K562 (cell line): ENCODE data around the gene KRT25. TPM values are rescaled to one million over a fixed set of nuclear protein-coding genes. Genes with fewer than 3 reads are reported as not detected.

Source experiments
- ATAC-seq: fragments of 200-7000 bp; cut with Tn5 transposase; 3 replicates; pipeline ENCODE4 v1.9.1; 2020; ENCODE audit warnings: moderate library complexity
- BruUV-seq: library from RNA; stranded (reverse); fragments of 400-500 nt; replicated peaks from 2 replicates; lab custom pipeline; 2021; lab: Mats Ljungman, UMichigan
- CTCF ChIA-PET: fragments of 300-600 bp; formaldehyde crosslinking; extraction: SDS; loops from one replicate; lab custom pipeline; 2021; ENCODE audit warnings: low intra/inter-chr PET ratio; lab: Yijun Ruan, JAX
- POLR2A ChIA-PET: fragments of 300-600, 350-650 bp; sonication (Branson Sonifier 250); formaldehyde crosslinking; extraction: SDS; loops from one replicate; lab custom pipeline; 2021; ENCODE audit warnings: antibody characterized with exemption, inconsistent platforms; lab: Yijun Ruan, JAX
- DNase-seq, 4 experiments: peaks; one replicate each; pipeline versions ENCODE4 v3.0.0 to v3.0.0-alpha.2; 2011 to 2018; ENCODE audit warnings: low spot score in 3 of 4, mixed read lengths in 3 of 4; ENCODE audit errors: extremely low read depth in 1 of 4
- FAIRE-seq: peaks from 2 replicates; lab custom pipeline; 2011; peaks lifted over from hg19 to GRCh38; lab: Jason Lieb, UNC
- H2AFZ ChIP-seq: 2 replicates; pipeline ENCODE4 v1.6.0; 2011; ENCODE audit warnings: low read depth, low read length, control low read depth, inconsistent platforms
- H3K27ac ChIP-seq: fragments of 200-600 bp; 3 replicates; pipeline ENCODE4 v1.8.0; 2011; ENCODE audit warnings: low read depth, mild to moderate bottlenecking, control low read depth, inconsistent platforms, low read length, moderate library complexity, mixed read lengths; ENCODE audit errors: extremely low read depth
- H3K27me3 ChIP-seq, 2 experiments: fragments of 300-600 bp in 1 of 2; 2 replicates in 1 of 2; 3 replicates in 1 of 2; pipeline versions ENCODE4 v1.6.0 to v1.8.0; 2011; ENCODE audit warnings: inconsistent platforms in 2 of 2, low read length in 2 of 2, mild to moderate bottlenecking in 1 of 2, mixed read lengths in 1 of 2, moderate library complexity in 1 of 2; ENCODE audit not compliant: control insufficient read depth in 2 of 2, insufficient read depth in 2 of 2
- H3K36me3 ChIP-seq: fragments of 300-600 bp; 3 replicates; pipeline ENCODE4 v1.8.0; 2011; ENCODE audit warnings: mild to moderate bottlenecking, low read length, inconsistent platforms; ENCODE audit not compliant: control insufficient read depth, insufficient read depth
- H3K4me1 ChIP-seq, 2 experiments: fragments of 200-600 bp in 1 of 2; replicated peaks in 1 of 2; 2 replicates in 1 of 2; 3 replicates in 1 of 2; pipeline versions ENCODE4 v1.5.1 to v1.8.0; 2011; ENCODE audit warnings: inconsistent platforms in 2 of 2, low read length in 2 of 2, mild to moderate bottlenecking in 1 of 2, mixed read lengths in 1 of 2, moderate library complexity in 1 of 2; ENCODE audit not compliant: control insufficient read depth in 2 of 2, insufficient read depth in 2 of 2
- H3K4me2 ChIP-seq: 2 replicates; pipeline ENCODE4 v1.6.1; 2011; ENCODE audit warnings: low read length, control low read depth, inconsistent platforms, mixed read lengths; ENCODE audit not compliant: insufficient read depth
- H3K4me3 ChIP-seq: fragments of 200-600 bp; sonication (generic), shearing (Covaris generic); 2 replicates; pipeline ENCODE4 v1.5.1; 2016; ENCODE audit warnings: control low read depth, inconsistent platforms
- H3K79me2 ChIP-seq: fragments of 200-600 bp; 3 replicates; pipeline ENCODE4 v1.8.0; 2011; ENCODE audit warnings: low read length, inconsistent platforms; ENCODE audit not compliant: control insufficient read depth, insufficient read depth
- H3K9ac ChIP-seq, 2 experiments: 2 replicates each; pipeline versions ENCODE4 v1.6.0 to v1.6.1; 2011; ENCODE audit warnings: low read depth in 2 of 2, low read length in 2 of 2, control low read depth in 1 of 2, inconsistent platforms in 1 of 2, mild to moderate bottlenecking in 1 of 2, mixed read lengths in 1 of 2; ENCODE audit not compliant: insufficient read depth in 1 of 2
- H3K9me1 ChIP-seq: one replicate; pipeline ENCODE4 v1.6.0; 2011; ENCODE audit warnings: inconsistent platforms, mild to moderate bottlenecking, low read length, moderate library complexity; ENCODE audit not compliant: control insufficient read depth, insufficient read depth
- H3K9me3 ChIP-seq: replicated peaks from 2 replicates; pipeline ENCODE4 v1.5.1; 2011; ENCODE audit warnings: low read depth, low read length, inconsistent platforms; ENCODE audit not compliant: control insufficient read depth, insufficient read depth
- H4K20me1 ChIP-seq: replicated peaks from 2 replicates; pipeline ENCODE4 v1.6.1; 2011; ENCODE audit warnings: low read length, inconsistent platforms, mixed read lengths; ENCODE audit not compliant: control insufficient read depth, insufficient read depth
- AFF4 ChIP-seq: sonication (generic); formaldehyde crosslinking; IDR thresholded peaks from 2 replicates; pipeline ENCODE4 v1.8.0; 2023; ENCODE audit warnings: mild to moderate bottlenecking, missing genetic modification reagents
- CBX8 ChIP-seq: fragments of 200-600 bp; sonication (generic); IDR thresholded peaks from 2 replicates; pipeline ENCODE4 v1.6.1; 2012; ENCODE audit warnings: borderline replicate concordance, mixed run types, low read depth, mild to moderate bottlenecking, moderate library complexity, mixed read lengths, low read length, control low read depth, inconsistent platforms; ENCODE audit not compliant: poor library complexity, severe bottlenecking; ENCODE audit errors: extremely low read depth
- HDAC1 ChIP-seq, 2 experiments: fragments of 450-650 bp; IDR thresholded peaks; 2 replicates each; pipeline ENCODE4 v1.6.1; 2016 to 2017; ENCODE audit warnings: inconsistent platforms in 1 of 2, mild to moderate bottlenecking in 1 of 2, moderate library complexity in 1 of 2
- IRF2 ChIP-seq: sonication (generic); formaldehyde crosslinking; IDR thresholded peaks from 2 replicates; pipeline ENCODE4 v1.8.1; 2022; ENCODE audit warnings: mild to moderate bottlenecking, missing genetic modification reagents
- JUND ChIP-seq, 2 experiments: IDR thresholded peaks; 2 replicates in 1 of 2; 3 replicates in 1 of 2; pipeline ENCODE4 v1.6.1; 2011; ENCODE audit warnings: borderline replicate concordance in 2 of 2, low read depth in 2 of 2, low read length in 2 of 2, improper control_type of control experiment in 1 of 2, missing biosample characterization in 1 of 2, missing genetic modification characterization in 1 of 2, missing genetic modification reagents in 1 of 2
- ZNF146 ChIP-seq: IDR thresholded peaks from one replicate; pipeline ENCODE4 v1.6.1; 2018; ENCODE audit warnings: missing compliant biosample characterization; ENCODE audit not compliant: unreplicated experiment
- WGBS: fragments of 100-300 bp; shearing (Covaris generic); methylation state at CpG from one replicate; pipeline ENCODE4 v1.1.6; 2016; ENCODE audit warnings: low coverage, mixed read lengths; ENCODE audit not compliant: insufficient coverage; ENCODE audit errors: missing lambda C conversion rate; 5-methylcytosine and 5-hydroxymethylcytosine counted together
- in situ Hi-C: fragments of 300-500 bp; cut with MboI; formaldehyde crosslinking; loops from 4 replicates; pipeline ENCODE4 v1.15.0; 2018; ENCODE audit warnings: inconsistent platforms, mixed read lengths
- intact Hi-C: fragments of 100-400 bp; cut with micrococcal nuclease; formaldehyde crosslinking; loops from 2 replicates; pipeline ENCODE4 v1.14.2; 2022
- polyA plus RNA-seq, 8 experiments: library from polyadenylated mRNA; depleted of rRNA in 4 of 8; stranded (reverse) in 5 of 8; unstranded in 3 of 8; fragments of >200 nt; fragmentation: Nextera tagmentation in 2 of 8; fragmentation: Illumina TruSeq in 1 of 8; extraction: Ambion mirVana in 2 of 8; extraction: Trizol in 1 of 8; gene quantifications; 2 replicates each; pipeline versions ENCODE4 v1.2.1 to v1.2.3, GENCODE V29; 2011 to 2014; ENCODE audit warnings: inconsistent platforms in 1 of 8, missing spikeins in 1 of 8
- total RNA-seq, 7 experiments: library from RNA; depleted of rRNA in 6 of 7; stranded (reverse); fragments of >200 nt in 6 of 7; fragmentation: Illumina TruSeq in 2 of 7; extraction: Trizol in 2 of 7; gene quantifications; 2 replicates each; pipeline versions ENCODE4 v1.2.1 to v1.2.3, GENCODE V29; 2011 to 2021; ENCODE audit warnings: low replicate concordance in 1 of 7

The KRT25 gene
- total and polyA plus RNA-seq, 9 of the 15 experiments (the other 6 are each of a cell fraction or from before 2014, with no cell fraction given): not detected

- no peak for TF ChIP-seq AFF4 (CRISPR knock-in tag)
- TF ChIP-seq CBX8: no peak
- TF ChIP-seq IRF2 (CRISPR knock-in tag): no peak
- no peak for TF ChIP-seq JUND (IDR thresholded peaks at IDR 0.05; ENCODE audit: borderline replicate concordance, low read depth, low read length)
- no peak for TF ChIP-seq JUND (tag; IDR thresholded peaks at IDR 0.05; ENCODE audit: borderline replicate concordance, low read depth, low read length)
- no peak for TF ChIP-seq ZNF146 (CRISPR knock-in tag)
- TF ChIP-seq HDAC1 (IDR thresholded peaks at IDR 0.05): no peak
Measured at GRCh38 chr17:40722241-40722640, 32.9 kb downstream of the KRT25 start (continued).

- H4K20me1 ChIP-seq: no peaks in the 10 kb centered on the region
- ATAC-seq (no peak), FAIRE-seq (no peak), DNase-seq (no peak)
- H3K27ac ChIP-seq: no peak overlapping the region
- no peaks in the 10 kb centered on the region for H3K36me3 ChIP-seq
- H3K4me1 ChIP-seq: no peaks in the 10 kb centered on the region
- H3K4me3 ChIP-seq: no peak overlapping the region
- no peak overlapping the region for H2AFZ ChIP-seq
- intact Hi-C loops: no loop called here
- no peak overlapping the region for H3K9ac ChIP-seq
- CTCF ChIA-PET: no interaction called here
- H3K9me3 ChIP-seq: no peaks in the 10 kb centered on the region
- no peak overlapping the region for H3K4me2 ChIP-seq
- POLR2A ChIA-PET: no interaction called here
- no peaks in the 10 kb centered on the region for H3K79me2 ChIP-seq
- in situ Hi-C loops: no loop called here
- H3K9me1 ChIP-seq: no peaks in the 10 kb centered on the region
- H3K27me3 ChIP-seq: peaks cover 6 to 10% of the 10 kb centered on the region in 2 experiments; a peak in 3 of 5 replicates
- 5% methylated on average over 2 of the region's 2 CpGs for WGBS
- BruUV-seq: no TSS peak
Measured at GRCh38 chr17:40720899-40721298, 34.2 kb downstream of the KRT25 start.
